GM23338 (cell line): Measurements from ENCODE around the gene ATCAY.

Experiments used
- CREB1 ChIP-seq: fragments of 250-450 bp; sonication (Bioruptor Pico); IDR thresholded peaks from 2 replicates; pipeline ENCODE4 v1.5.0; 2020; ENCODE audit warnings: low read depth, mild to moderate bottlenecking, moderate library complexity
- EZH2 ChIP-seq: fragments of 200-600 bp; sonication (generic); IDR thresholded peaks from one replicate; pipeline ENCODE4 v1.8.0; 2017; ENCODE audit warnings: antibody characterized with exemption, mild to moderate bottlenecking, low read depth; ENCODE audit not compliant: unreplicated experiment
- JUNB ChIP-seq: IDR thresholded peaks from one replicate; pipeline ENCODE4 v1.6.1; 2016; ENCODE audit warnings: antibody characterized with exemption; ENCODE audit not compliant: unreplicated experiment
- NANOG ChIP-seq: IDR thresholded peaks from 2 replicates; pipeline ENCODE4 v1.6.1; 2016; ENCODE audit warnings: antibody characterized with exemption, borderline replicate concordance
- POLR2AphosphoS5 ChIP-seq: IDR thresholded peaks from 2 replicates; pipeline ENCODE4 v1.6.1; 2016; ENCODE audit warnings: antibody characterized with exemption, low read depth
- ZNF331 ChIP-seq: fragments of 250-450 bp; sonication (Bioruptor Pico); IDR thresholded peaks from 2 replicates; pipeline ENCODE4 v1.5.0; 2020; ENCODE audit warnings: low read depth, mild to moderate bottlenecking, moderate library complexity
- ZNF462 ChIP-seq: fragments of 250-450 bp; sonication (Bioruptor Pico); IDR thresholded peaks from 2 replicates; pipeline ENCODE4 v1.5.0; 2020; ENCODE audit warnings: mild to moderate bottlenecking, moderate library complexity
- TF ChIP-seq, protein P1 (sequence below), 2 experiments: fragments of 200-600 bp in 1 of 2; sonication (generic) in 1 of 2; conservative IDR thresholded peaks; 2 replicates each; pipeline versions ENCODE4 v1.5.1 to v1.6.1; 2016 to 2017; ENCODE audit warnings: antibody characterized with exemption in 2 of 2, low read depth in 2 of 2, mild to moderate bottlenecking in 2 of 2, moderate library complexity in 1 of 2
- TF ChIP-seq, protein P2 (sequence below): IDR thresholded peaks from one replicate; pipeline ENCODE4 v1.6.1; 2018; ENCODE audit warnings: antibody characterized with exemption; ENCODE audit not compliant: unreplicated experiment

DNA sequence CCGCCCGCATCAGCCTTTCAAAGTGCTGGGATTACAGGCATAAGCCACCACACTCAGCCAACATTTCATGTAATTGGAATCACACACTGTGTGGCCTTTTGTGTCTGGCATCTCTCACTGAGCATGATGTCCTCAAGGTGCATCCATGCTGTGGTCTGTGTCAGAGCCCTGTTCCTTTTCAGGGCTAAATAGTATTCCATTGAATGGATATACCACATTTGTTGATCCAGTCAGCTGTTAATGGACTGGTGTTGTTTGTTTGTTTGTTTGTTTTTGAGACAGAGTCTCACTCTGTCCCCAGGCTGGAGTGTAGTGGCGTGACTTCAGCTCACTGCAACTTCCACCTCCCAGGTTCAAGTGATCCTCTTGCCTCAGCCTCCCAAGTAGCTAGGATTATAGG lies 17.9 kb downstream of the ATCAY start:
- no peak for TF ChIP-seq POLR2AphosphoS5
- TF ChIP-seq, protein P1, sequence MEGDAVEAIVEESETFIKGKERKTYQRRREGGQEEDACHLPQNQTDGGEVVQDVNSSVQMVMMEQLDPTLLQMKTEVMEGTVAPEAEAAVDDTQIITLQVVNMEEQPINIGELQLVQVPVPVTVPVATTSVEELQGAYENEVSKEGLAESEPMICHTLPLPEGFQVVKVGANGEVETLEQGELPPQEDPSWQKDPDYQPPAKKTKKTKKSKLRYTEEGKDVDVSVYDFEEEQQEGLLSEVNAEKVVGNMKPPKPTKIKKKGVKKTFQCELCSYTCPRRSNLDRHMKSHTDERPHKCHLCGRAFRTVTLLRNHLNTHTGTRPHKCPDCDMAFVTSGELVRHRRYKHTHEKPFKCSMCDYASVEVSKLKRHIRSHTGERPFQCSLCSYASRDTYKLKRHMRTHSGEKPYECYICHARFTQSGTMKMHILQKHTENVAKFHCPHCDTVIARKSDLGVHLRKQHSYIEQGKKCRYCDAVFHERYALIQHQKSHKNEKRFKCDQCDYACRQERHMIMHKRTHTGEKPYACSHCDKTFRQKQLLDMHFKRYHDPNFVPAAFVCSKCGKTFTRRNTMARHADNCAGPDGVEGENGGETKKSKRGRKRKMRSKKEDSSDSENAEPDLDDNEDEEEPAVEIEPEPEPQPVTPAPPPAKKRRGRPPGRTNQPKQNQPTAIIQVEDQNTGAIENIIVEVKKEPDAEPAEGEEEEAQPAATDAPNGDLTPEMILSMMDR (conservative IDR thresholded peaks at IDR 0.05; ENCODE audit: low read depth in 2 of 2) = no peak
- TF ChIP-seq, protein P2, sequence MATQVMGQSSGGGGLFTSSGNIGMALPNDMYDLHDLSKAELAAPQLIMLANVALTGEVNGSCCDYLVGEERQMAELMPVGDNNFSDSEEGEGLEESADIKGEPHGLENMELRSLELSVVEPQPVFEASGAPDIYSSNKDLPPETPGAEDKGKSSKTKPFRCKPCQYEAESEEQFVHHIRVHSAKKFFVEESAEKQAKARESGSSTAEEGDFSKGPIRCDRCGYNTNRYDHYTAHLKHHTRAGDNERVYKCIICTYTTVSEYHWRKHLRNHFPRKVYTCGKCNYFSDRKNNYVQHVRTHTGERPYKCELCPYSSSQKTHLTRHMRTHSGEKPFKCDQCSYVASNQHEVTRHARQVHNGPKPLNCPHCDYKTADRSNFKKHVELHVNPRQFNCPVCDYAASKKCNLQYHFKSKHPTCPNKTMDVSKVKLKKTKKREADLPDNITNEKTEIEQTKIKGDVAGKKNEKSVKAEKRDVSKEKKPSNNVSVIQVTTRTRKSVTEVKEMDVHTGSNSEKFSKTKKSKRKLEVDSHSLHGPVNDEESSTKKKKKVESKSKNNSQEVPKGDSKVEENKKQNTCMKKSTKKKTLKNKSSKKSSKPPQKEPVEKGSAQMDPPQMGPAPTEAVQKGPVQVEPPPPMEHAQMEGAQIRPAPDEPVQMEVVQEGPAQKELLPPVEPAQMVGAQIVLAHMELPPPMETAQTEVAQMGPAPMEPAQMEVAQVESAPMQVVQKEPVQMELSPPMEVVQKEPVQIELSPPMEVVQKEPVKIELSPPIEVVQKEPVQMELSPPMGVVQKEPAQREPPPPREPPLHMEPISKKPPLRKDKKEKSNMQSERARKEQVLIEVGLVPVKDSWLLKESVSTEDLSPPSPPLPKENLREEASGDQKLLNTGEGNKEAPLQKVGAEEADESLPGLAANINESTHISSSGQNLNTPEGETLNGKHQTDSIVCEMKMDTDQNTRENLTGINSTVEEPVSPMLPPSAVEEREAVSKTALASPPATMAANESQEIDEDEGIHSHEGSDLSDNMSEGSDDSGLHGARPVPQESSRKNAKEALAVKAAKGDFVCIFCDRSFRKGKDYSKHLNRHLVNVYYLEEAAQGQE = no peak
- no peak for TF ChIP-seq CREB1 (CRISPR knock-in tag)
- TF ChIP-seq EZH2 = no peak
- TF ChIP-seq ZNF331 (CRISPR knock-in tag) = no peak
- TF ChIP-seq JUNB = no peak
- TF ChIP-seq NANOG = no peak
- TF ChIP-seq ZNF462 = no peak
